NCI-H510A (cell line): ENCODE measurements around the gene MBP.
"Not testable (repeated sequence)": the region's sequence is repeated elsewhere in the genome, so short reads cannot be mapped to it uniquely, and the experiment has no call there.

Experiments
- DNase-seq: peaks from one replicate; lab custom pipeline; 2025; lab: John Stamatoyannopoulos, UW

The MBP gene

GRCh38 chr18:77022116-77022515 is 110.5 kb downstream of the MBP start:
- DNase-seq = no peak

GRCh38 chr18:77021478-77021877 is 111.1 kb downstream of the MBP start:
- not testable (repeated sequence) for DNase-seq

GRCh38 chr18:77021075-77021474 is 111.5 kb downstream of the MBP start:
- DNase-seq = no peak

GRCh38 chr18:77020561-77020960 is 112.0 kb downstream of the MBP start:
- DNase-seq = no peak

- no peak for DNase-seq
Observed at GRCh38 chr18:77019641-77020040, 112.9 kb downstream of the MBP start.

GRCh38 chr18:77018650-77019049 is 113.9 kb downstream of the MBP start:
- DNase-seq = not testable (repeated sequence)

GRCh38 chr18:77017355-77017754 is 115.2 kb downstream of the MBP start:
- DNase-seq = no peak

GRCh38 chr18:77016936-77017335 is 115.6 kb downstream of the MBP start:
- DNase-seq = no peak

- DNase-seq = no peak
Observed at GRCh38 chr18:77015771-77016710, 116.5 kb downstream of the MBP start.

GRCh38 chr18:77015169-77015568 is 117.4 kb downstream of the MBP start:
- no peak for DNase-seq

- no peak for DNase-seq
Observed at GRCh38 chr18:77014538-77014937, 118.0 kb downstream of the MBP start.

GRCh38 chr18:77013811-77014521 is 118.6 kb downstream of the MBP start:
- DNase-seq = no peak

GRCh38 chr18:77012806-77013541 is 119.6 kb downstream of the MBP start:
- no peak for DNase-seq

- no peak for DNase-seq
Observed at GRCh38 chr18:77012120-77012519, 120.5 kb downstream of the MBP start.

GRCh38 chr18:77009675-77010074 is 122.9 kb downstream of the MBP start:
- DNase-seq = no peak

GRCh38 chr18:77008576-77009315 is 123.8 kb downstream of the MBP start:
- no peak for DNase-seq

- no peak for DNase-seq
Observed at GRCh38 chr18:77008006-77008405, 124.6 kb downstream of the MBP start.

GRCh38 chr18:77007251-77007650 is 125.3 kb downstream of the MBP start:
- DNase-seq = no peak

- no peak for DNase-seq
Observed at GRCh38 chr18:77006305-77007175, 126.0 kb downstream of the MBP start.

- DNase-seq = no peak
Observed at GRCh38 chr18:77005651-77006195, 126.9 kb downstream of the MBP start.
